Natural killer cell treated with Interleukin-12 subunit alpha and Interleukin-12 subunit beta and Interleukin-15 and Interleukin-18, amount 100 ng/mL, for 72 hours (primary cell): ENCODE results near the gene CEBPG. TPM values are rescaled to one million over a fixed set of nuclear protein-coding genes. Genes with fewer than 3 reads are reported as not detected.
A peak's percentile ranks its signal among the peaks of the same experiment; 100 is the strongest.

Experiments used
- ATAC-seq, 2 donors: fragments of 150-1000 bp; cut with Tn5 transposase in 1 of 2; sonication (Bioruptor Pico), chemical (Tn5 transposase) in 1 of 2; 2 replicates each; pipeline ENCODE4 v1.10.0; 2021
- DNase-seq: peaks from one replicate; pipeline ENCODE4 v3.0.0; 2022; ENCODE audit warnings: low spot score
- H3K27ac Mint-ChIP-seq, 2 donors: 1 replicate in 1 of 2; 2 replicates in 1 of 2; pipeline ENCODE4 v1.8.0; 2022; ENCODE audit warnings: mixed read lengths in 2 of 2, mild to moderate bottlenecking in 1 of 2, moderate library complexity in 1 of 2
- H3K27me3 Mint-ChIP-seq, 2 donors: 1 replicate in 1 of 2; 2 replicates in 1 of 2; pipeline ENCODE4 v1.8.0; 2022; ENCODE audit warnings: mixed read lengths in 2 of 2
- H3K36me3 Mint-ChIP-seq: one replicate; pipeline ENCODE4 v1.8.0; 2022; ENCODE audit warnings: mixed read lengths
- H3K4me1 Mint-ChIP-seq, 2 donors: 1 replicate in 1 of 2; 2 replicates in 1 of 2; pipeline ENCODE4 v1.8.0; 2022; ENCODE audit warnings: low read depth in 2 of 2, mixed read lengths in 2 of 2, mild to moderate bottlenecking in 1 of 2
- H3K4me3 Mint-ChIP-seq: one replicate; pipeline ENCODE4 v1.8.0; 2022; ENCODE audit warnings: mixed read lengths
- H3K9me3 Mint-ChIP-seq: 2 replicates; pipeline ENCODE4 v1.8.0; 2022; ENCODE audit warnings: mixed read lengths
- total RNA-seq, 2 donors: library from RNA; stranded (reverse); gene quantifications; one replicate each; pipeline ENCODE4 v1.2.3, GENCODE V29; 2022

Gene CEBPG
- total RNA-seq, 2 donors from 2014 or later: 26.3 to 29.2 TPM

DNA sequence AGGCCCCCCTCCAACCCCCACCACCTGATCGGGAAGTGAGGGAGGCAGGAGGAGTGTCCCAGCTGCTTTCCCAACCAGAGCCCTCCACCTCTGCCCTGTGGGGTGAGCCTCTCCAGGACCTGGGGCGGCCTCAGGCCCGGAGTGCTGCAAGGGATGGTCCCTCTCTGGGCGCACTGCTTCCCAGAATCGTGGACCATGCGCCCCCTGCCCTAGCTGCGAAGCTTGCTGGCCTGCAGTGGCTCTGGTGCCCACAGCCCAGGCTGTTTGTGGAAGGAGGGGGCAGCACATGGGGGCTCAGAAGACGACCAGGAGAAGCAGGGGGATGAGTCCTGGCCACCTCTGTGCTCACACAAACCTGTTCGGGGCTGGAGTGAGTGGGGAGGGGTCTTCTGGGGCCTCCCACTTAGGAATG is 33.6 kb downstream of the CEBPG start:
- Mint-ChIP-seq H3K36me3 (no peaks in the 10 kb centered on the region), H3K27me3 (no peaks in the 10 kb centered on the region), H3K27ac (no peak overlapping the region), H3K4me1 (no peaks in the 10 kb centered on the region), H3K9me3 (no peaks in the 10 kb centered on the region), H3K4me3 (no peak overlapping the region)
- DNase-seq (no peak), ATAC-seq (no peak)

DNA sequence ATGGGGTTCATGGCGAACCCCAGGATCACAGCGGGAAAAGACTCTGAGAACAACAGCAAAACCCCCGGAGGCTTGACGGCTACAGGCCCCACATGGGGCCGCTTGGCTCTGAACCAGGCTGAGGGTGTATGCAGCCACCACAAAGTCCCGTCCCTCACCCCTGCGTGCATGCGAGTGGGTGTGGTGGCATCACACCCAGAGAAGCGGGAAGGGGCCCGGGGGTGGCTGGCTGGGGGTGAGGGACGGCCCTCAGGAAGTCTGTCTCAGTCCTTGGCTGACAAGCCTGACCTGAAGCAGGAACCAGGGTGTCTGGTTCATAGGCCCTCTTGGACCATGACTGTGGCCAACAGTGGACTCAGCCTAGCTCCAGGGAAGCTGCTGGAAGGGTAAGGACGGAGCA is 34.2 kb downstream of the CEBPG start:
- H3K9me3 Mint-ChIP-seq: no peaks in the 10 kb centered on the region
- DNase-seq (no peak), ATAC-seq (peak in 1 of 2 donors; percentile 4)
- H3K4me1 Mint-ChIP-seq: no peaks in the 10 kb centered on the region
- no peaks in the 10 kb centered on the region for H3K27me3 Mint-ChIP-seq
- H3K27ac Mint-ChIP-seq: no peak overlapping the region
- no peak overlapping the region for H3K4me3 Mint-ChIP-seq
- no peaks in the 10 kb centered on the region for H3K36me3 Mint-ChIP-seq

GRCh38 chr19:33408116-33408515 is 34.6 kb downstream of the CEBPG start:
- Mint-ChIP-seq H3K27me3 (no peaks in the 10 kb centered on the region), H3K9me3 (no peaks in the 10 kb centered on the region), H3K27ac (no peak overlapping the region), H3K36me3 (no peaks in the 10 kb centered on the region), H3K4me3 (no peak overlapping the region), H3K4me1 (peaks cover 0 to 2% of the 10 kb centered on the region in 2 donors)
- DNase-seq: no peak
- peak in 1 of 2 donors; percentile 2 for ATAC-seq

GRCh38 chr19:33408538-33409434 is 35.3 kb downstream of the CEBPG start:
- H3K4me1 Mint-ChIP-seq: peaks cover 0 to 2% of the 10 kb centered on the region in 2 donors
- H3K27ac Mint-ChIP-seq: no peak overlapping the region
- no peaks in the 10 kb centered on the region for H3K27me3 Mint-ChIP-seq
- no peaks in the 10 kb centered on the region for H3K36me3 Mint-ChIP-seq
- H3K4me3 Mint-ChIP-seq: no peak overlapping the region
- DNase-seq (no peak), ATAC-seq (no peak)
- H3K9me3 Mint-ChIP-seq: no peaks in the 10 kb centered on the region

- Mint-ChIP-seq H3K27ac (no peak overlapping the region), H3K9me3 (no peaks in the 10 kb centered on the region), H3K4me3 (no peak overlapping the region), H3K36me3 (no peaks in the 10 kb centered on the region), H3K4me1 (peaks cover 0 to 2% of the 10 kb centered on the region in 2 donors), H3K27me3 (no peaks in the 10 kb centered on the region)
- ATAC-seq (no peak), DNase-seq (no peak)
Observed at GRCh38 chr19:33409906-33410685, 36.6 kb downstream of the CEBPG start.

DNA sequence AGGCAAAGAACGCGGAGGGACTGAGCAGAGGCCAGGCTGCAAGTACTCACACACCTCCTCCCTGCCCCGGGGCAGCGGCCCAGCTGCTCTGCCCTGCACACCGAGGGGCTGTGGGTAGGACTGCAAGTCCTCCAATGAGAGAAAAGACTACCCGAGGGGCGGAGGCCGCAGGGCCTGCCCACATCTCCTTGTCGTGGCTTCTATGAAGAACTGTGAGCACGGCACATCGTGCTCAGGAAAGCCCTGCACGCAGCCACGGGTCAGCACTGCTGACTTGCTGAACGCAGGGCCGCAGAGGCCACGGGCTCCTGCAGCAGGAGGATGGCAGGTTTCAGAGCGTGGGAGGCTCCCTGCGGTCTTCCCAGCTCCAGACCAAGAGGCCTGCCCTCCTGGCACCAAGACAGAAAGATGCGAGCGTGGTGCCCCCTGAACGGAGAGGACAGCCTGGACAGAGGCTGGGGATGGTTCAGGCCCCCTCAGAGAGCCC is 37.4 kb downstream of the CEBPG start:
- H3K4me3 Mint-ChIP-seq: no peak overlapping the region
- ATAC-seq (no peak), DNase-seq (no peak)
- peaks cover 0 to 2% of the 10 kb centered on the region in 2 donors for H3K4me1 Mint-ChIP-seq
- H3K9me3 Mint-ChIP-seq: no peaks in the 10 kb centered on the region
- no peak overlapping the region for H3K27ac Mint-ChIP-seq
- no peaks in the 10 kb centered on the region for H3K27me3 Mint-ChIP-seq
- H3K36me3 Mint-ChIP-seq: no peaks in the 10 kb centered on the region

- Mint-ChIP-seq H3K4me3 (no peak overlapping the region), H3K27ac (no peak overlapping the region), H3K9me3 (no peaks in the 10 kb centered on the region), H3K27me3 (no peaks in the 10 kb centered on the region), H3K4me1 (peaks cover 0 to 7% of the 10 kb centered on the region in 2 donors), H3K36me3 (no peaks in the 10 kb centered on the region)
- ATAC-seq (no peak), DNase-seq (no peak)
Observed at GRCh38 chr19:33411621-33412180, 38.2 kb downstream of the CEBPG start.

DNA sequence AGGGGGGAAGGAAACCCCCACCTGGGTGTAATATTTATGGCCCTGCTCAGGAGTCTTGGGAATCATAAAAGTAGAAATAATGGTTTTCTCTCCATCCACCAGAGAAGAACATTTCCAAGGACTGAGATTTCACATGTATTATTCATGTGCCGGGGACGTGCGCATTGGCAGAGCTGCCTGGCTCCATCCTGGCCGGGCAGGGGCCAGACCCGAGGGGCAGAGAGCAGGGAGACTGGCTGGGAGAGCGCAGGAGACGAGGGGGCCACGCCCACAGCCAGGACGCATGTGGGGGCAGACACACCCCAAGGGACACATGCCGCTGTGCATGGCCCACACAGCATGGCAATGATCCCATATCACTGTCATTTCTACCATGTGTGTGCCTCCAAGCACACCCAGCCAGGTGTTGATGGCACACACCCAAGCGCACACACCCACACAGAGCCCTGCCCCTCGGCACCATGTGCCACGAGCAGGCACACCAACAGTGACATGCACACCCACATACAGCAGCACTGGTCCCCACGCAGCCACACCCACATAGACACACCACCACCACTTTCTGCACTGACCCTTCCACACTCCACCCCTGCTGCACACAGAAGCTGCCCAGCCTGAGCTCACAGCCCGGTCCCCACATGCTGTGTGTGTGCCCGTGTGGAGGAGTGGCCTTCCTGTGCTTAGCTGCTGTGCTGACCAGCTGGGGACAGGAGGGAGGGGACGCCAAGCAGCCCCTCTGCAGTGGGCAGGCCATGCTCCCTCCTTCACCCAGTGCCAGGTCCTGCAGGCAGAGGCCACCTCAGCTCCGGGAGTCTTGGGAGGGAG is 39.3 kb downstream of the CEBPG start:
- Mint-ChIP-seq H3K27me3 (no peaks in the 10 kb centered on the region), H3K36me3 (no peaks in the 10 kb centered on the region), H3K27ac (no peak overlapping the region), H3K9me3 (no peaks in the 10 kb centered on the region), H3K4me1 (peaks cover 0 to 7% of the 10 kb centered on the region in 2 donors), H3K4me3 (no peak overlapping the region)
- ATAC-seq (no peak), DNase-seq (no peak)

DNA sequence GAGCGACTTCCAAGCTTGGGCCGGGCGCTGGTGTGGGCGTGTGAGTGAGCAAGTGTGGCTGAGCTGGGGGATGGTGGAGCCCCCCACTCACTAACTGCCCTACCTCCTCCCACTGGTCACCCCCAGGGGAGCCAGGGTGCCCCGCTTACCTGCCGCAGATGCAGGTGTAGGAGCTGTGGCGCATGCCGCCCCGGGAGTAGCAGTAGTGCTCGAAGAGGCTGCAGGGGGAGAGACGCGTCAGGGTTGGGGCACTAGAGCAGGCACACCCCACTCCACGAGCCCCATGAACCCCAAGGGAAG is 39.9 kb downstream of the CEBPG start:
- Mint-ChIP-seq H3K27ac (no peak overlapping the region), H3K4me1 (peaks cover 0 to 7% of the 10 kb centered on the region in 2 donors), H3K9me3 (no peaks in the 10 kb centered on the region), H3K4me3 (no peak overlapping the region), H3K36me3 (no peaks in the 10 kb centered on the region), H3K27me3 (no peaks in the 10 kb centered on the region)
- ATAC-seq: no peak
- DNase-seq: no peak

DNA sequence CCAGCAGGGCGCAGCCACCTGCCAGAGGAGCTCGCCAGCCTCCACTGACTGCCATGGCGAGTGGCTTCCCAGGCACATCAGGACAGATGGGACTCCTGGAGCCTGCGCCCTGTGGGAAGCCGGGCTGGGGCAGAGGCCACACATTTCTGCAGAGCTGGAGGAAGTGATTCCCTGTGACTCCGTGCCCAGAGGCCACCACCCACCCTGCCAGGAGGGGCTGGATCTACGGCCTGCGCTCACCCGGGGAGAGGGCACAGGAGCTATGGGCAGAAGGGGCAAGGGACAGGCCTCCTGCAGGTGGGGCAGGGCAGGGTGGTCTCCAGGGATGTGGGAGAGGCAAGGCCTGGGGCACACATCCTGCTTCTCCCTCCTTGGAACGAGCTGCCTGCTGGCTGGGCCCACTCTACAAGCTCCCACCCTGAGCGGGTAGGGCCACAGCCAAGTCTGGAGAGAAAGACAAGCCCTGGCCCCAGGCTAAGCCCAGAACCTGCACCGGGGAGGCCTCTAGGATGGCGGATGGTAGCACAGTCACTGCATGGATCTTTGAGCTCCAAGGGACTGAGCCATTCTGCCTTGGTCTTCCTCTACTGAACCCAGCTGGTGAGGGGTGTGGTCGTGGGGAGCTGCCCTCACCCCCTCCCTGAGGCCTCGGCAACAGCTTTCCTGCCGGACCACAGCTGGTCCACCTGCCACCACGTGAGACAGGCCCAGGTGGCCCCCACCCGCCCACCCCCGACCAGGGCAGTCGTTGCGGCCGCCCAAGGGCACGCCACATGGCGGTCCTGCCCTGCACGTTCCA is 40.6 kb downstream of the CEBPG start:
- no peaks in the 10 kb centered on the region for H3K9me3 Mint-ChIP-seq
- H3K4me3 Mint-ChIP-seq: no peak overlapping the region
- no peak overlapping the region for H3K27ac Mint-ChIP-seq
- H3K27me3 Mint-ChIP-seq: no peaks in the 10 kb centered on the region
- no peak for ATAC-seq
- DNase-seq: no peak
- no peaks in the 10 kb centered on the region for H3K36me3 Mint-ChIP-seq
- peaks cover 0 to 7% of the 10 kb centered on the region in 2 donors for H3K4me1 Mint-ChIP-seq

GRCh38 chr19:33414667-33415605 is 41.4 kb downstream of the CEBPG start:
- DNase-seq: no peak
- H3K4me1 Mint-ChIP-seq: peaks cover 0 to 7% of the 10 kb centered on the region in 2 donors
- H3K4me3 Mint-ChIP-seq: no peak overlapping the region
- H3K27me3 Mint-ChIP-seq: no peaks in the 10 kb centered on the region
- no peak for ATAC-seq
- no peak overlapping the region for H3K27ac Mint-ChIP-seq
- no peaks in the 10 kb centered on the region for H3K36me3 Mint-ChIP-seq
- no peaks in the 10 kb centered on the region for H3K9me3 Mint-ChIP-seq
